Fibroblast of villous mesenchyme (primary cell): ENCODE results near the gene CACNA1S. TPM values are rescaled to one million over a fixed set of nuclear protein-coding genes. Genes with fewer than 3 reads are reported as not detected.

Experiments
- DNase-seq: peaks from one replicate; pipeline ENCODE4 v3.0.0-alpha.2; 2010; ENCODE audit warnings: low read depth
- H3K4me3 ChIP-seq: 2 replicates; pipeline ENCODE4 v1.5.1; 2011; ENCODE audit warnings: low read depth, mild to moderate bottlenecking, low read length
- CTCF ChIP-seq: IDR thresholded peaks from 2 replicates; pipeline ENCODE4 v1.5.1; 2012; ENCODE audit warnings: low read depth, mild to moderate bottlenecking, low read length; ENCODE audit not compliant: insufficient read depth
- total RNA-seq: library from RNA; depleted of rRNA; stranded (reverse); fragments of >200 nt; gene quantifications from 2 replicates; pipeline ENCODE4 v1.2.3, GENCODE V29; 2012

The CACNA1S gene
- total RNA-seq, 1 donor: not detected

DNA sequence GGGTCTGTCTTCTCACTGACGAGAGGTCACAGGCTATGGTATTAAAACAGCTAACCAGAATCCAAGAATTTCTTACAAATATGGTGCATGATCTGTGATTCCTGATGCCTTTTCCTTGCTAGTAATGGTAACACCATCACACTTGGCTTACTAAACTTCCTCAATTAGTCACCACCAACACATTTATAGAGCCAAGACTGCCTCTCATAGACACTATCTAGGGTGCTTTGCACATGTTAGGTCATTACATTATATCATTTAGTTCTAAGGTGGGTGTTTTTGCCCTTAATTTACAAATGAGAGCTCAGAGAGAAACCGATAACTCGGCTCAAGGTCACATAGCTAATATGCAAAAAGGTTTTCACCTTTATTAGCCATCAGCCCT is 97.4 kb downstream of the CACNA1S start:
- DNase-seq: no peak
- no peak for TF ChIP-seq CTCF
- no peak overlapping the region for H3K4me3 ChIP-seq

DNA sequence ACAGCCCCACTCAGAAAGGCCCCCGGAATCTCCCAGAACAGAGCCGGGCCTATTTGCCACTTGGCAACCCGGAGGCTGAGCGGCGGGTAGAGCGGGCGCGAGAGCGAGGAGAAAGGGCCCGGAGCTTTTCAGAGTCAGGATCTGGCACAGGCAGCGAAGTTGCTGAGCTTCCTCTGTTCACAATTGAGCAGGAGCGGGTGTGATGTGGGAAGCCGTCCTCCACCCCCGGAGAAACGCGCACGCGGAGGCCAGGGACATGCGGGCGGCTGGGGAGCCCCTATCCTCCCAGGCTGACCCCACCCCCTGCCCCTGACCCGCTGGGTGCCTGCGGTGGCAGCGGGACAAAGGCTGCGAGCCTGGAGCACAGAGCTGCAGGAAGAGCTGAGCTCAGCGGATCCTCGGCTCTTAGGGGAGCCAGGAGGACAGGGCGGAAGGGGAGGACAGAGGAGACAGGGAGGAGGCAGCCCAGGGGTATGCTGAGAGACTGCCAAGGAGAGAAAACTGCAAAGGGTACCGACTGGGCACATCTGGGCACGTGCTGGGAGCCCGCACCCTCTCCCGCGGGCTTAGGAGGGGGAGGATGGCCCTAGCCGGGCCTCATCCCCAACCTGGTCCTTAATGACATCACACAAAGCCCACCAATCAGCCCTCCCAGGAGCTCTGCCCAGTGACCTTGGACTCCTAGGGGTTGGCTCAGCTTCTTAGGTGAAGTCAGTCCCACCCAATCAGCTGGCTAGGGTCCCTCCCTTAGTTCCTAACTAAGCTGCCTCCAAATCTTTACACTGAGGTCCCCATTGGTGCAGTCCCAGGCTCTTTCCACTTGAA is 98.0 kb downstream of the CACNA1S start:
- no peak for TF ChIP-seq CTCF
- no peak overlapping the region for H3K4me3 ChIP-seq
- no peak for DNase-seq

GRCh38 chr1:201013031-201013485 is 99.2 kb downstream of the CACNA1S start:
- H3K4me3 ChIP-seq: no peak overlapping the region
- no peak for TF ChIP-seq CTCF
- DNase-seq: no peak

DNA sequence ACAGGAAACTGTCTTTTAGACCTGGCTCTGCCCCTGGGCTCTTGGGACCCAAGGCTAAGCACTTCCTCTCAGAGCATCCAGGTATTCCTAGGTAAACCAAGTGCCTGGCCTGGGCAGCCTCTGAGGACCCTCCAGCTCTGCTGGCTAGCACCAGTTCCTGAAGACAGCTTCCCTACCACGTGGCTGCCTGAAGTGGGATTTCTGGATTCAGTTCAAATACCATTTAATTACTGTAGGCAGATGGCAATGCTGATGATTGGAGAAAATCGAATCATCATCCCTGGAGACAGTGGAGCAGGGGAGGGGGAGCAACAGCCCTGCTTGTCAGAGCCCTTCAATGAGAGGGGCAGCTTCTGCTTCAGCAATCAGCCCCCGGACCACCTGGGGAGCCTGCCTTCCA is 100.6 kb downstream of the CACNA1S start:
- TF ChIP-seq CTCF: no peak
- no peak overlapping the region for H3K4me3 ChIP-seq
- no peak for DNase-seq

- no peak for DNase-seq
- no peak for TF ChIP-seq CTCF
- H3K4me3 ChIP-seq: no peak overlapping the region
Measured at GRCh38 chr1:201009962-201010645, 102.1 kb downstream of the CACNA1S start.

GRCh38 chr1:201008666-201009360 is 103.4 kb downstream of the CACNA1S start:
- no peak for TF ChIP-seq CTCF
- H3K4me3 ChIP-seq: no peak overlapping the region
- DNase-seq: no peak
